SHP77 (cell line): ENCODE data around the gene AUTS2.

Experiments
- DNase-seq, 2 experiments: peaks; one replicate each; lab custom pipeline; 2025; lab: John Stamatoyannopoulos, UW

The AUTS2 gene

DNA sequence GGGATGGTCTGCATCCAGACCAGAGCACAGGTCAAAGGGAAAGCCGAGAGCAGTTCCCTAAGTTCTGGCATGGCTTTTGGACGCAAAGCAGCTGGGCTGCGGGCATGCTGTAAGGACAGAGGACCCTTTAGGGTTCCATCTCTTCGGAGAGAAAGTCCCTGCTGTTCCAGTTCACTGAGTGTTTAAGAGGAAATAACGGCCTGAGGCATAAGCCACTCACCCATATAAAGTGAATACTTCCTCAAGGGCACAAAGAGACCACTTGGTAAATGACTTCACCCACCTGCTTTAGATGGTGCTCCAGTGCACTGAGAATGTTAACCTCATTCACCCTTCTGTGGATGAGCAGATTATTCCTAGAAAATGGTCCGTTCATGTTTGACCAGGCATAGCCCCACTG lies 946.9 kb downstream of the AUTS2 start:
- no peak for DNase-seq

DNA sequence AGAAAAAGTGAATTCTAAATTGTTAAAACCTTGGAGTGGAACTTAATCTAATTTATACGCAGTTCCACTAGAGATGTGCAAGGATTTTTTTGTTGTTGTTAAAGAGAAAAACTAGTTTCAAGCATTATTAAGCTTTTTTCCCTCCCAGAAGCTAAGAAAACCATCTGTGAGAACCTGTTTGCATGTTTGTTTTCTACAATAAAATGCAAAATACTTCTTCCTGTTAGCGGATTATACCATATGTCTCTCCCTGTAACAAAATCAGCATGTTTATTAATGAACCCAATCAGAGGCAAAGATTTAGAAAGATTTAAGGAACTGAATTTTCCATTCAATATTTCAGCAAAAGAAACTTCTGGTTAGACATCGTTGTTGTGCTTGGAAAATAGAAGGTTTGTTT lies 953.9 kb downstream of the AUTS2 start:
- no peak for DNase-seq

DNA sequence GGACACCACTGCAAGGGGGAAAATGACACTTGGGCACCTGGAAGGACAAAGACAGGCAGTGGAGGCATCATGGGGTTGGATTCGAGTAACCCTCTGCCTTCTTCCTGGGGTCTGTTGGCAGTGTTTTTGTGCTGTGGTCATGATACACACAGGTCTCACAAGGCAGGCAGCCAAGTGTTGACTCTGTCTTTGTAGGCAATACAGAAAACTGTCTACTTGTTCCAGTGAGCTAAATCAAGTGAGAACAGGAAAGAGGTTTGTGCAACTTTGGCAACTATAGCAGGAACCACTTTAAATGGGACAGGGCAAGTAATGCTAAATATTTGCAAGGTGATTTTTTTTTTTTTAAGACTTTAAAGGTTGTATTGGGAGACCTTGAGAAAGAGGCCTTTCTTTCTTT lies 955.1 kb downstream of the AUTS2 start:
- no peak for DNase-seq

DNA sequence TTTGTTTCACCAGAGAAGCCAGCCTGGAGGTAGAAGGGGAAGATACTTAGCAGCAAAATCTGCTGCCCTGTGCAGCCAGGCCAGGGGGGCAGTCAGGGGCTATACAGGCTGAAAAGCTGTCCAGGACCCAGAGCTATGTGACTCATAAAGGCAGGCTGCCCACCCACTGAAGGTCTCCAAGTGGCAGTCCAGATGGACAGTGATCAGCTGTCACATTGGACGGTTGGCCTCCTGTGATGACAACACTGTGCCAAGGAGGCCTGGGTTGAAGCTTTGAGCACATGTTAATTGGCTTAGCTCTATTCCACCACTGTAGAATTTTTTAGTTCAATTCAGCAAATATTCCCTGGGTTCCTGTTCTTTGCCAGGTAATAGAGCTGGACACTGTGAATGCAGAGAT lies 956.4 kb downstream of the AUTS2 start:
- DNase-seq = no peak

DNA sequence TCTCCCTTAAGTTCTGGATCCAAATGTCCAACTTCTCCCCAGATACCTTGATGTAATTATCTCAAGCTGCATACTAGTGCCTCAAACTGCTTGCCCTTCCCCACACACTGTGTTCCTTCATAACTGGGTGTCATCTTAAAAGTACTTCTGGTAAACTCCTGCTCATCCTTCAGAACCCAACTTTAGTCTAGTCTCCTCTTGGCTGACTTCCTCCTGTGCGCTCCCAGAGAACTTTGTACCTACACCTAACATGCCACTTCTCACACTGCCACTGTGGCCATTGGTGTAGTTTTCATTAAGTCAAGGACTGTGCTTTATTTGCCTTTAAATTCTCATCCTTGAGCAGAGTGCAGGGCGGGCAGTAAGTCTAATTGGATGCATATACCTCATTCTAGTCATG lies 958.5 kb downstream of the AUTS2 start:
- no peak for DNase-seq

DNA sequence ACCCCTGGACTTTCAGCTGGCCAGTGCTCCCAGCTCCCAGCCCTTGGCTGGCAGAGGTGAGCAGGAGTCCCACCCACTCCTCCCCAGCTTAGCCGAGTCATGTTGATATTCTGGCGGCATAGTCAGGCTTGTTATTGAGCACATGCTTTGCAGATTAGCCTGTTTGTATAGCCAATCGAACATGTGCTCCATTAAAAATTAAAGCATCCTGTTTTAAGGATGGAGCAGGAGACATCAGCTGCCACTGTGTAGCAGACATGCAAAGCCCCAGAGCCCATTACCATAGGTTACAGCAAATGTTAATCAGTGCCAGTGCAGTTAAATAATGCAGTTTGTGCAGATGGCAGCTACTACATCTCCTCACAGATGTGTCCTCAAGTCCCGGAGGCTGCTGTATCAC lies 959.1 kb downstream of the AUTS2 start:
- no peak for DNase-seq

DNA sequence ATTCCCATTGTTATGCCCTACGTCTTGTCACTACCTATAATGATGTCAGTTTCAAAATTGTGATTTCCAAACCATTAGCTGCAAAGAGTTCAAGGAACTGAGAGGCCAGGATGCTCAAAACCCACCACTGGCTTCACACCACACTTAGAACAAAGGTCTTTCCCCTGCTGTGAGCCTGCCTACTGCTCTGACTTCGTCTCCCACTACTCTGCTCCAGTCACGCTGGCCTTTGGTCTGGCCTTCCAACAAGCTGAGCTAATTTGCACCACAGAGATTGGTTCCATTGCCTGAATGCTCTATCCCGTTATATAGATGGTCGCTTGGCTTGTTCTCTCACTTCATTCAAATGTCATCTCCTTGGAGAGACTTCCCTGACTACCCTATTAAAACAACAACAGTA lies 961.5 kb downstream of the AUTS2 start:
- DNase-seq = no peak

DNA sequence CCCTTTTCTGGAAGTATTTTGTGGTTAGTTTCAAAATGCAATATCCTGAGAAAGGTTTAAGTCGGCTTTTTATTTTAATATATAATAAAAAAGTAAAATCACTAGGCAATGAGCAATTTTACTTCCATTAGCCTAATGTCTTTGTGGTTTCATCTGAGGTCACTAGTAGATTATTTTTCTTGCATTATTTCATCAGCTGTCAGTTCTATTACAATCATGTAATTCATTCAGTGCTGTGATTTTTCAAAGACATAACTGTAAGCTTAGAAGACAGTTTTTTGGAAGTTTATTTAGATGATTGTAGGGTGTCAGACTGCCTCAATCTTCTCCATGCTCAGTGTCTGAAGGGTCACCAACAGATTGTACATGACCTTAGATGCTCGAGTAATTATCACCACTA lies 965.7 kb downstream of the AUTS2 start:
- DNase-seq = no peak

DNA sequence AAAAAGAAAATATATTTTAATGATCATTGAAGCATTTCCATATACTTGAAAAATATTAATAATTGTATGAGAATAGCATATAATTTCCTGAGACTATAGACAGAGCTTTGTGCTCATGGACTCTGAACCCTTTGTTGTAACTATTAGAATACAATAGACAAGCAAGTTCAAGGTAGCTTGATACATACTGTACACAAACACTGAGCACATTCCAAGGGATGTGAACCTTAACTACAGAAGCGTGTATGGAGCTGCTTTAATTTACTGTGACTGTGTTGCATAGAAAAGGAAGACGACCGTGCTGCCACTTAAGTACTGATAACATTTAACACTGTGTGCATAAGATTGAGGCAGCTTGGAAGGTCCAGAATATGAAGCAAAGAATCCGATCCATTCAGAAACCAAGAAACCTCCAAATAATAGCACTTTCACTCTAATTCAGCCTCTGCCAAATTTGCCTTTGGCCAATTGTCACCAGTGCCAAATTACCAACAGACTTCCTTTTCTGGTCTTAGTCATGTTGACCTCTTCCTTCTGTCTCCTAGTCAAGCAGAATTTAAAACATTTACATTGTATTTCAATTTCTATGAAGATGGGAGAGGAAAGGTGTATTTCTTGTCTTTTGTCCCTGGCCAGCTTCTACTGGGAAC lies 967.6 kb downstream of the AUTS2 start:
- no peak for DNase-seq

DNA sequence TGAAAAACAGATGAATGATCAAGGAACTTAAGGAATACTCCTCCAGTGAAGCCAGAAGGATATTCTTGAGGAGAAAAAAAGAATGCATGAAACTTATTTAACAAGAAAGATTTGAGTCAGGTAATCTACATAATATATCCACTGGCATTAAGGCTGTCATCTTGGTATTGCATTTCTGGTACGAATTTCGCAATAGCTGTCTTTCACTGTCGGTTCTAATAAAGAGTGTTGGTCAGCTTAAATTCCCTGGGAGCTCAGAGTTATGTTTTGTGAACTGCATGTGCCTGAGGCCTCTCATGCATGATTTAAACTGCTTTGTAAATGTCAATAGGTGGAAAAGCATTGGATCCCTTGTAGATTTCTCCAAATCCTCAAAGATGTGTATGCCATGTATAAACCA lies 968.4 kb downstream of the AUTS2 start:
- no peak for DNase-seq

DNA sequence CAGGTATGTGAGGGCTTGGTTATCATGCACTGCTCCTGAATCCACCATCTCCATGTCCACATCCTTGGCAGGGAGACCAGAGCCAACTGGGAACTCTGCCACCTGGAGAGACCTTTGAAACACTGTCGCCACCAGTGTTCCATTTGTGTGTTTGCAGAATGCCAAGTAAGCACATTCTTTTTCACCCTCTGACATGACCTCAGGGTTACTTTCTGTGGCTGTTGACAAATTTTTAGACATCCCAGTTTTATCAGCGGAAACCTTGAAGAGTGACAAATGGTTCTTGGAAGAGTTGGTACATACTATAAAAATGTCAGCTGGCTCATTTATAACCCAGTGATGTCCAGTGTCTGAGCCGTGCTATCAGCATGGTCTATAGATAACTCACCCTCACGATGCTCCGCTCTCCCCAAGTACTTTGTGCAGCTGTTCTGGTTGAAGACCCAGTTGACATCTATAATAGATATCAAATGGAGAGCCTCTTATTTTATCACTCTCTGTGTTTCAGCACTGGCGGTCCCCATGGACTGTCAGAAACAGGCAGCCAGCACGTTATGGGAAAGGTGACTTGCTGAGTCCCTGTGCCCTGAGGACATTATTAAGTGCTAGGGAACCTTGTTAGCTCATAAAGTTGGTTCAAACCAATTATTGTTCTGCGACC lies 970.5 kb downstream of the AUTS2 start:
- no peak for DNase-seq

DNA sequence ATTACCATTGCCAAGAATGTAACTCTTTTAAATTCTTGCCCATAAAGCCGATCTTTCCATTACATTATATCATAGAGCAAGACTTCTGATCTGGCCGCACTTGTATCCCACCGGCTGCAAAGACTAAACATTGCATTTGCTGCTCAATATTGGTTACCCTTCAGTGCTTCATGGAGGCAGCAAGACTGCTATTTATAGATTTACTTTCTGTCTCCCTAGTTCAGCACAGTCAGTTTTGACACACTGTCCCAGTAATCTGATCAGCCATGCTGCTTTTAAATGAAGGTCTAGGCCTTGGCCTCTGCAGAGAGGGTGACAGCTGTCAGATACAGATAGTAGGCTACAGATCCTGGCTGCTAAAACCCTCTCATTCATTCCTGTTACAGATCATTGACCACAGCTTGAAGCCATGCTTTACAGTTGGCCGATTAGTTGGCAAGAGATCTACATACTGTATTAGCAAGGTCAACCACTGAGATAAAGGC lies 971.1 kb downstream of the AUTS2 start:
- no peak for DNase-seq

DNA sequence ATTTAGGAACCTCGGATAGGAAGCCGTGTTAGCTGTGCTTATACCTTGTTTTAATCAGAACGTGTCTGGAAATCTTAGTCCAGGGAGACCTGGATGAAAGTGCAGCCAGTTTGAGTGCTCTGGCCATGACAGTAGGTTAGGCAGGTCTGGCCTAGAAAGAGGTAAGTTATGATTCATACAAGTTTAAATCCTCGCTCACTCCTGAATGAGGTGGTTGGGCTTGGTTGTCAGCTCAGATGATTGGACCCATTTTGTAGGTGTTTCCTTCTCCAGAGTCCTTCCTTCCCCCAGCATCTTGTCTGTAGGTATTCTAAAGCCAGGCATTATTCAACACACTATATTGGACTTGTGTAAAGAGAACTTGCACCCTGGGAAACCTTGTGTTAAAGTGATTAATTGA lies 971.8 kb downstream of the AUTS2 start:
- DNase-seq = no peak

DNA sequence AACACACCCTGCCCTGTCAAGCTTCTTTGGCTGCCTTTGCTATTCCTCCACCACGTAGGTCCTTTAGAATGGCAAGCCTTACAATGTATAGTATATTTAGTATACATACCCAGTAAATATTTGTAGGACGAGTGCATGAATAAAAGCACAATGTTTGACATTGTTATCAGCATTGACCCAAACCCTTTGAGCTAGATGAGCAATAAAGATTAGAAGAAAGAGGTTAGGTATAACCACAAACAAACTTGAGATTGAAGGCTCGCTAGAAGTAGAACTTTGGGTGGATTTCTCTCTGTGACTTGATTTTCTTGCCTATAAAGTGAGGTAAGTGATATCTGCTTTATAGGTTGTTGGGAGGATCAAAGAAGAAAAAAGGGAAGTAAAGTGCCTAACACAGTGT lies 972.7 kb downstream of the AUTS2 start:
- no peak for DNase-seq

DNA sequence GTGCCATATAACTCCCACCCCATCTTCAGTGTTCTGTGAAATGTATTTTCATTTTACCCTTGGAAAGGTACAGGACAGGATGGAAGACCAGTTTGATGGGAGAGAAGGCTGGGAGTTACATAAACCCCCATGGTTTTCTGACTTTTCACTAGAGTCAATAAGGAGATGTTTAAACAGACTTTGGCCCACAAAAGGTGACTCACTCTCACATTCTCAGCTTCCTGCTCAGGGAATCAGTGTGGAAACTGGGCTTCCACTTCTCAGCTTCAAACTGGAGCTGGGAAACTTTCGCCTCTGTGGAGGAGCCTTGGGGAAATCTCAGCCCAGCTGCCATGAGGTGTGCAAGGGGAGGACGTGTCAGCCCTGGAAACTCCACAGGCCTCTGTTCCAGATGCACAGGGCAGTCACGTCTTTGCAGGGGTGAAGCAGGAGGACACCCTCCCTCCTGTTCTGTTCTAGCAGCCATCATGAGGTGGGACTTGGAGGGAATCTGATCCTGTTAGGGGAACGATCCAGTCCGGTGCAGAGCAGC lies 973.2 kb downstream of the AUTS2 start:
- DNase-seq = no peak

DNA sequence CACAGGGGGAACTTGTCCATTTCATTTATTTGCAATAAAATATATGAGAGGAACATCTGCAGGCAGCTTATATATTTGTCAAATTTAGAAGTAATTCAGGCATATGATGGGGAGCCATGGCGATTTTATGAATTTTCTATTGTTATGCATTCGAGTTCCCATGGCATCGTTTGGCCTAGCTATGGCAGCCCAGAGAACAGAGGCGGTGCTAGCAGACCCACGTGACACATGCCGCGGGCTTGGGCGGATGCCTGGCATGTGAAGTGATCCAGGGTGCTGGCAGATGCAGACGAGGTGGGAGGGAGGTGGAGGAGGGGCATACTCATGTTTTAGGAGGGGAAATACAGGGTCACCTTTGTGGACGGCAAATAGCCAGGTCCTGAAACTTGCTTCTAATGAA lies 973.7 kb downstream of the AUTS2 start:
- no peak for DNase-seq

DNA sequence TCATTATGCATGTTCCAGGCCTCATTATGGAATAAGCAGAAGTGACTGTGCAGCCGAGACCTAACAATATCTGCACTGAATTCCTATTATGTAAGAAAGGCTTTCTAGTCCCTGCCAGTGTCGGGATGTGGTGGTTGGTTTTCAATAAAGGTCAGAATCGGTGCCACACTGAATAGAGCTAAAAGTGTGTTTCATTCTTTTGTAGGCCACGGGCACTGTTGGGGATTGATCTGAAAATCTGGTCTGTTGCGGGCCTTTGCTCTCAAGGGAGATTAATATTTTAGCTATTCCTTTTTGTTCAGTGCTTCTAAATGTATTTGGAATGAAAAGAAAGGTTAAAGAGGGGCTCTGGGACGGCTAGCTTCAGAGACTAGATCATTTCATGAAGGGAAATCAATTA lies 974.3 kb downstream of the AUTS2 start:
- no peak for DNase-seq

DNA sequence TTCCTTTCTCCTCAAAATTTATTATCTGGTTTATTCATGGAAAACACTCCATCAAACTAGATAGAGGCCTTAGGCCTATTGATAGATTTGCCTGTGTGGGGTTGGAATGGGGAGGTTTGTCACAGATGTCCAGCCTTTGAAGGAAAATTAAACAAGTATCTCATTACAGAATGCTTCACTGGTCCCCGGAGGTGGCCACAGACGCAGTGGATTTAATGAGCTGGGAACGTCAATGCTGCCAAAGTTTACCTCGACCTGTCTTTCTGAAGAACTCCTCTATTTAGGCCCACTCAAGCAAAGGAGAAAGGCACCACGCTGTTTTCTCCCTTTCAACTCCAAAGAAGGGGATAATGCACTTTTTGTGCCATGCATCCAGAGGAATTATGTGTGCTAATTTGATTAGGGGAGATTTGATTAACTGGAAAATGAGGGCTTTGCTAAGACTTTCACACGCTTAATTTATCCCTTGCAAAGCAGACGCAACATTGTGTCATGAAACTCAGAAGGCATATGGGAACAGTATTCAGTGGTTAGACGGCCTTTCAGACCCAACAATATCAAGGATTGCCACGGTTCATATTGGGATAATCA lies 974.9 kb downstream of the AUTS2 start:
- DNase-seq = no peak

DNA sequence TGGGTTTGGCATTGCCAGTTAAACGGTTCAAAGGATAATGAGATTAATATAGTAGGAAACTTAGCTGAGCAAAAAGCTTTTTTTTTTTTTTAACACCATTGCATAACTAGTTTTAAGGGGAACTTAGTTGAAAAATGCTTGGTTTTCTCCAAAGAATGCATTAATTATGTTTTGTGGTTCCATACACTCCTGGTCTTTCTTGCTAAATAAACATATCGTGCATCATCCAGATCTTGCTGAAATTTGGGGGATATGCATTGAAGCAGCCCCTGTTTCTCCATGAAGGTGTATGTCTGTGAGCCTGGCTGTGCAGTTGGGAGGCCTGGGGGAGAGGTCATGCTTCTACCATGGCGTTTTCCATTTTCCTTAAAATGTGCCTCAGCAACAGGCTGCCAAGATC lies 975.4 kb downstream of the AUTS2 start:
- no peak for DNase-seq

DNA sequence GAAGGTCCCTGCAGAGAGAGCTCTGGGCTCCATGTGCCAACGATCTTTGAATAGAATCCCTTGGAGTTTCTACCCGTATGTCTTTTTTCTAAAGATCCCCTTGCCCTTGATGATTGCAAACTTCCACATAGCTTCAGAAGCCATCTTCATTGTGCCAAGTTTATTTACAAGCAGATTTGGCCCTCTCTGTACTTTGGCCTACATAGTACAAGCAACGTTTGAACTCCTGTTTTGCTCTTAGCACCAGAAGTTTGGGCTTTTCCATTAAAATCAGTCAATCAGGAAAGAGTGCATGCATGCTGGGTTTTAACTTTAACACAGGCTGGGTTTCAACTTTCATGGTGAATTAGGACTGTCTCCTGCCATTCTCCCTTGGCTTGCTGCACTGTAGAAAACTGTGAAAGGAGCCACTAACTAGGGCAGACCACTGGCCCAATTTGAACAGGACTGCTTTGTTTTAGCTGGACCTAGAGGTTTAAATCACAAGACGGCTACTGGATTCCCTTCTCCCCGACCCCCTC lies 976.1 kb downstream of the AUTS2 start:
- DNase-seq = no peak

DNA sequence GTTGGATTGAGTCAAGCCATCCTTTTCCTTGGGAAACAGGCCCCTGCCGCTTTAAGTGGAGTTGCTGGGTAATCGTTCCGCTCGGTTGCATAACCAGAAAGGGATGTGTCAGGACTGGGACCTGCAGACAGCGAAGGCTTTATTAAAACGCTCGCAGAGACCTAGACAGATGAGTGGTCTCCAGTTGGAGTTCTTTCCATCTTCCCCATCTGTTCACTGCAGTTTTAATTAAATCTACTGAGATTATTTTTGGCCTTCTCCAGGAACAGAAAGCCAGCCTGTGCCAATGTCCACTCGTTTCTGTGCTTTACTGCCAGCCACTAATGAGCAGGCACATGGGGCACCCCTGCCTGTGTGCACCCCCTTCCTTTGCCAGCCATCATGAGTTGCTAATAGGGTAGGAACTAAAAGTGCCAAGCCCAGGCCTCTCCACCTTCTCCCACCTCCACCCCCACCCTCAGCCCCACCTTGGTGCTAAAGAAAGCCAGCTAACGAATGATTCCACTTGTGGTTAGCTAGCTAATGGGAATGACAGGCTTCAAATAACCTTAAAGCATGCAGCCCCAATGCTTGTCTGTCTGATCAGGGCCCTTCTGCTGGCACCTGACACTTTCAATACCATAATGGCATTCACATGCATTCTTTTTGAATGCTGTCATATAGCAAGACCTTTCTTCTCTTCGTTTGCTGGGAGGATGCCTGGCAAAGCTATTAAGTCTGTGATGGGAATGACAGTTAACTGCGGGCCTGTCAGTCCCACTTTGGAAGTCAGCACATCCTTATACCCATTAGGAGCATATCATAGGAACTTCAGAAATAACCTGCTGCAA lies 976.9 kb downstream of the AUTS2 start:
- DNase-seq = no peak

DNA sequence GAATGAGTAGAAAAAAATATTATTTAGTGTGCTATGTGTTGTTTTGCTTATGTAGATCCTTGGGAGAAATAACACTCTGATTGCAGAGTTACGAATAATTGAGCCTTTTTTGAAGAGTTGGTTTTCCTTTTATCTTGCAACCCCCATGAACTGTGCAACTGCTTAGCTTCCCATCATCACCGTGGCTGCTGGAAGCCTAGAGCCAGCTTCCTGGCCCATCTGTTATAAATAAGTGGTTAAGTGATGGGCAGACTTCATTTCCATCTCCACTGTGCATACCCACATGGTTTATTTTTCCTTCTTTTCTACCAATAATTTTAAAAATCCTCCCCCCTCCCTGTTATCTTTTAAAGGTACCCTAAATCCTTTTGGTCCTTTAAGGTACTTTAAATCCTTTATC lies 978.8 kb downstream of the AUTS2 start:
- no peak for DNase-seq
